Naive thymus-derived CD4-positive, alpha-beta T cell (primary cell): ENCODE data around the gene GPC2. TPM values are rescaled to one million over a fixed set of nuclear protein-coding genes. Genes with fewer than 3 reads are reported as not detected.
"Not testable (repeated sequence)": the region's sequence is repeated elsewhere in the genome, so short reads cannot be mapped to it uniquely, and the experiment has no call there.

ENCODE experiments used
- ATAC-seq: fragments of 150-1000 bp; cut with Tn5 transposase; 2 replicates; pipeline ENCODE4 v1.10.0; 2021; ENCODE audit warnings: mild to moderate bottlenecking, moderate library complexity
- CTCF ChIA-PET: fragments of 350-600 bp; sonication (Branson Sonifier 250); formaldehyde crosslinking; loops from one replicate; lab custom pipeline; 2021; ENCODE audit warnings: antibody characterized with exemption; lab: Charles Lee
- POLR2A ChIA-PET: fragments of 350-600 bp; sonication (Branson Sonifier 250); formaldehyde crosslinking; loops from one replicate; lab custom pipeline; 2021; ENCODE audit warnings: antibody characterized with exemption, inconsistent platforms; lab: Charles Lee
- DNase-seq, 9 donors: peaks; one replicate each; pipeline versions ENCODE4 v3.0.0 to v3.0.0-alpha.2; 2020 to 2022; ENCODE audit warnings: mixed read lengths in 1 of 9
- H3K27ac ChIP-seq: one replicate; pipeline ENCODE4 v1.7.0; 2013; ENCODE audit warnings: mild to moderate bottlenecking, low read depth, low read length, moderate library complexity
- H3K27me3 ChIP-seq, 2 donors: one replicate each; pipeline ENCODE4 v1.7.0; 2013; ENCODE audit warnings: low read length in 2 of 2, mild to moderate bottlenecking in 2 of 2, moderate library complexity in 2 of 2; ENCODE audit not compliant: control insufficient read depth in 2 of 2, insufficient read depth in 2 of 2
- H3K36me3 ChIP-seq, 3 experiments: 1 replicate in 2 of 3; 2 replicates in 1 of 3; pipeline ENCODE4 v1.7.0; 2013; ENCODE audit warnings: low read length in 3 of 3, mild to moderate bottlenecking in 3 of 3, moderate library complexity in 1 of 3; ENCODE audit not compliant: insufficient read depth in 3 of 3, control insufficient read depth in 2 of 3
- H3K4me1 ChIP-seq, 2 donors: one replicate each; pipeline ENCODE4 v1.7.0; 2013; ENCODE audit warnings: low read length in 2 of 2, mild to moderate bottlenecking in 2 of 2, moderate library complexity in 1 of 2; ENCODE audit not compliant: control insufficient read depth in 2 of 2, insufficient read depth in 2 of 2
- H3K4me3 ChIP-seq: 2 replicates; pipeline ENCODE4 v1.7.0; 2013; ENCODE audit warnings: mild to moderate bottlenecking, low read length
- H3K9me3 ChIP-seq, 3 experiments: 1 replicate in 2 of 3; 2 replicates in 1 of 3; pipeline ENCODE4 v1.7.0; 2013; ENCODE audit warnings: low read length in 3 of 3; ENCODE audit not compliant: control insufficient read depth in 2 of 3
- H3K27ac Mint-ChIP-seq, 9 donors: one replicate each; pipeline ENCODE4 v1.8.0; 2020 to 2022; ENCODE audit warnings: mixed read lengths in 9 of 9, mild to moderate bottlenecking in 8 of 9, moderate library complexity in 5 of 9, inconsistent platforms in 2 of 9
- H3K27me3 Mint-ChIP-seq, 5 donors: one replicate each; pipeline ENCODE4 v1.8.0; 2021 to 2022; ENCODE audit warnings: mixed read lengths in 5 of 5, mild to moderate bottlenecking in 1 of 5
- H3K36me3 Mint-ChIP-seq, 5 donors: one replicate each; pipeline ENCODE4 v1.8.0; 2020 to 2022; ENCODE audit warnings: mixed read lengths in 5 of 5, mild to moderate bottlenecking in 3 of 5, inconsistent platforms in 1 of 5
- H3K4me1 Mint-ChIP-seq, 7 donors: one replicate each; pipeline ENCODE4 v1.8.0; 2020 to 2022; ENCODE audit warnings: mixed read lengths in 7 of 7, mild to moderate bottlenecking in 3 of 7, inconsistent platforms in 1 of 7
- H3K4me3 Mint-ChIP-seq, 10 donors: one replicate each; pipeline ENCODE4 v1.8.0; 2020 to 2022; ENCODE audit warnings: mild to moderate bottlenecking in 10 of 10, mixed read lengths in 10 of 10, moderate library complexity in 6 of 10, inconsistent platforms in 2 of 10
- H3K9me3 Mint-ChIP-seq, 11 donors: one replicate each; pipeline ENCODE4 v1.8.0; 2020 to 2022; ENCODE audit warnings: mixed read lengths in 11 of 11, mild to moderate bottlenecking in 4 of 11, inconsistent platforms in 1 of 11, moderate library complexity in 1 of 11
- intact Hi-C, 2 donors: fragments of 100-400 bp; cut with micrococcal nuclease; formaldehyde crosslinking; loops; one replicate each; pipeline ENCODE4 v1.15.1; 2023
- polyA plus RNA-seq, 2 donors: library from polyadenylated mRNA; unstranded; fragments of 300-500 nt; fragmentation: Illumina TruSeq; gene quantifications; one replicate each; pipeline ENCODE4 v1.2.3, GENCODE V29; 2021
- total RNA-seq, 6 experiments: library from RNA in 5 of 6; stranded (reverse) in 5 of 6; gene quantifications; 1 replicate in 5 of 6; 2 replicates in 1 of 6; pipeline ENCODE4 v1.2.3 and lab custom pipeline; 2021 to 2026

The GPC2 gene
- total RNA-seq, result 10 to 100 TPM in 4 of 5 experiments, 1 to 10 TPM in 1; 8.1 to 30.6 (median 18.2) TPM
- under 1 TPM; 0.64 to 0.87 TPM for polyA plus RNA-seq
- total RNA-seq (lab: John Stamatoyannopoulos, UW), result 13.9 reads per million, percentile 42 among the genes with 10 or more reads in this experiment

GRCh38 chr7:100177045-100178001 lies at the start of gene GPC2, which contains the start of gene STAG3:
Gene GPC2, minus strand, starts transcription at chr7:100177381. Its CDS starts 182 bp downstream, at chr7:100177199.
Gene STAG3, plus strand, starts transcription at chr7:100177918. Its CDS starts 2,639 bp downstream, at chr7:100180557.
- H3K27ac Mint-ChIP-seq, result peak within 1 kb of the TSS; percentile 42 to 92 (median 78)
- H3K27ac ChIP-seq, result peak within 1 kb of the TSS; percentile 76
- H3K9me3 ChIP-seq, result no peaks in the 10 kb centered on the region
- ChIA-PET CTCF (interaction anchor here (0.6 to 2.9 kb wide), 6 partner anchors 11 to 45 kb away, joined by 3 to 14 read pairs (median 4); no protein-coding TSS in a partner anchor), POLR2A (interaction anchor here (0.6 to 20.9 kb wide), 20 partner anchors 12 to 257 kb away, joined by 3 to 383 read pairs (median 4); partner anchors contain the start of genes AP4M1, COPS6, GAL3ST4 and LAMTOR4)
- H3K4me1 Mint-ChIP-seq, result peaks cover 28 to 67% (median 52%) of the 10 kb centered on the region in 7 donors
- peaks cover 0 to 4% (median 0%) of the 10 kb centered on the region in 5 donors for H3K27me3 Mint-ChIP-seq
- no peaks in the 10 kb centered on the region for H3K27me3 ChIP-seq
- peaks cover 0 to 11% (median 2%) of the 10 kb centered on the region in 11 donors for H3K9me3 Mint-ChIP-seq
- ATAC-seq, result peak; percentile 97
- intact Hi-C loops, result loop anchor here (1.0 to 5.0 kb wide), 11 partner anchors 8 to 435 kb away; partner anchors contain the start of genes LAMTOR4 (in 2 of the 2), MEPCE (in 2 of the 2), TRAPPC14 (in 2 of the 2) and AP4M1 (in 1 of the 2)
- DNase-seq, result peak; percentile 95 to 99 (median 98)
- peak within 1 kb of the TSS; percentile 70 for H3K4me3 ChIP-seq
- peaks cover 7 to 28% of the 10 kb centered on the region in 2 donors for H3K4me1 ChIP-seq
- H3K36me3 ChIP-seq, result peaks cover 0 to 10% (median 0%) of the 10 kb centered on the region in 3 experiments
- peak within 1 kb of the TSS; percentile 76 to 84 (median 80) for H3K4me3 Mint-ChIP-seq
- peaks cover 0 to 11% (median 0%) of the 10 kb centered on the region in 5 donors for H3K36me3 Mint-ChIP-seq

GRCh38 chr7:100224891-100225290 lies 47.7 kb upstream of the GPC2 start:
- DNase-seq, H3K27me3 Mint-ChIP-seq, H3K27me3 ChIP-seq, H3K4me3 ChIP-seq, H3K9me3 Mint-ChIP-seq, H3K9me3 ChIP-seq, ATAC-seq: not testable (repeated sequence)
- Histone ChIP-seq H3K27ac (peak overlapping the region; percentile 57), H3K36me3 (peaks cover 0 to 28% (median 14%) of the 10 kb centered on the region in 3 experiments), H3K4me1 (peaks cover 24 to 29% of the 10 kb centered on the region in 2 donors)
- peaks cover 15 to 63% (median 57%) of the 10 kb centered on the region in 7 donors for H3K4me1 Mint-ChIP-seq
- POLR2A ChIA-PET, result interaction anchor here (1.2 to 1.5 kb wide), 2 partner anchors 8 to 18 kb away, joined by 3 read pairs; no protein-coding TSS in a partner anchor
- peak overlapping the region in 5 of 10 donors; percentile 43 to 97 (median 64) for H3K4me3 Mint-ChIP-seq
- intact Hi-C loops, result loop anchor here (5.0 kb wide), 3 partner anchors 78 to 228 kb away; partner anchors contain the start of gene LAMTOR4 (in 1 of the 2)
- H3K27ac Mint-ChIP-seq, result peak overlapping the region; percentile 29 to 100 (median 98)
- H3K36me3 Mint-ChIP-seq, result peaks cover 0 to 34% (median 9%) of the 10 kb centered on the region in 5 donors
- CTCF ChIA-PET, result interaction anchor here (0.6 kb wide), 1 partner anchor 86 kb away, joined by 3 read pairs; no protein-coding TSS in a partner anchor

GRCh38 chr7:100223376-100223927 lies 46.3 kb upstream of the GPC2 start:
- H3K27me3 ChIP-seq, H3K4me3 ChIP-seq, ATAC-seq, CTCF ChIA-PET, DNase-seq, H3K9me3 Mint-ChIP-seq, H3K27me3 Mint-ChIP-seq, H3K9me3 ChIP-seq: not testable (repeated sequence)
- intact Hi-C loops, result loop anchor here (5.0 kb wide), 3 partner anchors 76 to 226 kb away; partner anchors contain the start of gene LAMTOR4 (in 1 of the 2)
- POLR2A ChIA-PET, result interaction anchor here (0.6 to 1.7 kb wide), 5 partner anchors 11 to 299 kb away, joined by 3 to 5 read pairs (median 3); no protein-coding TSS in a partner anchor
- Mint-ChIP-seq H3K4me3 (peak overlapping the region; percentile 27 to 99 (median 94)), H3K27ac (peak overlapping the region; percentile 96 to 100 (median 99)), H3K4me1 (peaks cover 26 to 68% (median 56%) of the 10 kb centered on the region in 7 donors), H3K36me3 (peaks cover 0 to 38% (median 9%) of the 10 kb centered on the region in 5 donors)
- H3K4me1 ChIP-seq, result peaks cover 30 to 40% of the 10 kb centered on the region in 2 donors
- peak overlapping the region; percentile 99 for H3K27ac ChIP-seq
- peaks cover 0 to 28% (median 14%) of the 10 kb centered on the region in 3 experiments for H3K36me3 ChIP-seq

GRCh38 chr7:100222445-100223132 lies 45.4 kb upstream of the GPC2 start:
- peak overlapping the region; percentile 96 to 100 (median 99) for H3K27ac Mint-ChIP-seq
- no peaks in the 10 kb centered on the region for H3K9me3 ChIP-seq
- peak overlapping the region; percentile 81 for H3K4me3 ChIP-seq
- H3K27ac ChIP-seq, result peak overlapping the region; percentile 99
- H3K27me3 ChIP-seq, result no peaks in the 10 kb centered on the region
- peak overlapping the region; percentile 81 to 99 (median 97) for H3K4me3 Mint-ChIP-seq
- POLR2A ChIA-PET, result interaction anchor here (0.6 to 1.7 kb wide), 16 partner anchors 10 to 586 kb away, joined by 3 to 8 read pairs (median 3); partner anchors contain the start of genes PPP1R35 and ZCWPW1
- H3K4me1 Mint-ChIP-seq, result peaks cover 28 to 68% (median 56%) of the 10 kb centered on the region in 7 donors
- H3K4me1 ChIP-seq, result peaks cover 30 to 41% of the 10 kb centered on the region in 2 donors
- H3K36me3 ChIP-seq, result peaks cover 0 to 28% (median 14%) of the 10 kb centered on the region in 3 experiments
- peaks cover 0 to 5% (median 0%) of the 10 kb centered on the region in 11 donors for H3K9me3 Mint-ChIP-seq
- DNase-seq (no peak), ATAC-seq (no peak)
- H3K27me3 Mint-ChIP-seq, result no peaks in the 10 kb centered on the region
- CTCF ChIA-PET, result interaction anchor here (0.9 to 2.4 kb wide), 3 partner anchors 15 to 84 kb away, joined by 4 to 18 read pairs (median 4); no protein-coding TSS in a partner anchor
- peaks cover 0 to 38% (median 9%) of the 10 kb centered on the region in 5 donors for H3K36me3 Mint-ChIP-seq
- intact Hi-C loops, result loop anchor here (5.0 kb wide), 3 partner anchors 75 to 225 kb away; partner anchors contain the start of gene LAMTOR4 (in 1 of the 2)

- no peak for ATAC-seq
- Histone ChIP-seq H3K4me3 (peak overlapping the region; percentile 81), H3K27me3 (no peaks in the 10 kb centered on the region), H3K36me3 (peaks cover 0 to 28% (median 14%) of the 10 kb centered on the region in 3 experiments), H3K4me1 (peaks cover 36 to 45% of the 10 kb centered on the region in 2 donors), H3K27ac (peak overlapping the region; percentile 99), H3K9me3 (no peaks in the 10 kb centered on the region)
- H3K36me3 Mint-ChIP-seq, result peaks cover 0 to 38% (median 9%) of the 10 kb centered on the region in 5 donors
- H3K27me3 Mint-ChIP-seq, result no peaks in the 10 kb centered on the region
- intact Hi-C loops, result loop anchor here (1.0 to 5.0 kb wide), 14 partner anchors 50 to 225 kb away; partner anchors contain the start of genes LAMTOR4 (in 2 of the 2), MBLAC1 (in 2 of the 2), ZCWPW1 (in 2 of the 2) and CNPY4 (in 1 of the 2)
- peaks cover 0 to 5% (median 0%) of the 10 kb centered on the region in 11 donors for H3K9me3 Mint-ChIP-seq
- H3K27ac Mint-ChIP-seq, result peak overlapping the region; percentile 96 to 100 (median 99)
- H3K4me3 Mint-ChIP-seq, result peak overlapping the region; percentile 81 to 99 (median 97)
- H3K4me1 Mint-ChIP-seq, result peaks cover 35 to 72% (median 63%) of the 10 kb centered on the region in 7 donors
- DNase-seq, result peak in 2 of 9 donors; percentile 27 to 75
- CTCF ChIA-PET, result interaction anchor here (0.7 to 2.4 kb wide), 5 partner anchors 14 to 215 kb away, joined by 4 to 18 read pairs (median 4); partner anchors contain the start of gene PPP1R35
- POLR2A ChIA-PET, result interaction anchor here (0.6 to 3.3 kb wide), 20 partner anchors 11 to 587 kb away, joined by 3 to 17 read pairs (median 4); partner anchors contain the start of genes GAL3ST4, LAMTOR4, MBLAC1 and MEPCE
Observed at GRCh38 chr7:100221767-100222444, 44.7 kb upstream of the GPC2 start.
